GM03348 (cell line): ENCODE measurements around the gene STK32B.

ENCODE experiments used
- DNase-seq: peaks from one replicate; pipeline ENCODE4 v3.0.0; 2012; ENCODE audit warnings: low spot score

STK32B gene

GRCh38 chr4:5471206-5471605 lies 419.9 kb downstream of the STK32B start:
- DNase-seq = no peak

GRCh38 chr4:5471691-5472090 lies 420.4 kb downstream of the STK32B start:
- DNase-seq = no peak

- DNase-seq = no peak
These were observed 420.9 kb downstream of the STK32B start for GRCh38 chr4:5472160-5472591.

- no peak for DNase-seq
These were observed 421.8 kb downstream of the STK32B start for GRCh38 chr4:5473125-5473524.

GRCh38 chr4:5474756-5475155 lies 423.5 kb downstream of the STK32B start:
- DNase-seq = no peak

GRCh38 chr4:5477613-5478012 lies 426.3 kb downstream of the STK32B start:
- DNase-seq = no peak

- DNase-seq = no peak
These were observed 426.9 kb downstream of the STK32B start for GRCh38 chr4:5478169-5478568.

- DNase-seq = no peak
These were observed 427.4 kb downstream of the STK32B start for GRCh38 chr4:5478697-5479096.

- no peak for DNase-seq
These were observed 428.3 kb downstream of the STK32B start for GRCh38 chr4:5479518-5480060.

- DNase-seq = no peak
These were observed 437.1 kb downstream of the STK32B start for GRCh38 chr4:5488413-5488812.

- DNase-seq = no peak
These were observed 438.0 kb downstream of the STK32B start for GRCh38 chr4:5489260-5489659.

- DNase-seq = no peak
These were observed 446.2 kb downstream of the STK32B start for GRCh38 chr4:5497489-5497888.

- peak; percentile 29 for DNase-seq
These were observed 448.9 kb downstream of the STK32B start for GRCh38 chr4:5500165-5500564.

- DNase-seq = no peak
These were observed 452.2 kb downstream of the STK32B start for GRCh38 chr4:5503336-5503936.

GRCh38 chr4:5504486-5504885 lies 453.2 kb downstream of the STK32B start:
- DNase-seq = no peak

GRCh38 chr4:5510504-5510903 lies 459.2 kb downstream of the STK32B start:
- DNase-seq = no peak

GRCh38 chr4:5511791-5512190 lies 460.5 kb downstream of the STK32B start:
- DNase-seq = peak; percentile 65

GRCh38 chr4:5515646-5516045 lies 464.4 kb downstream of the STK32B start:
- no peak for DNase-seq

GRCh38 chr4:5517372-5517771 lies 466.1 kb downstream of the STK32B start:
- DNase-seq = no peak

- DNase-seq = peak; percentile 18
These were observed 473.4 kb downstream of the STK32B start for GRCh38 chr4:5524446-5525299.

GRCh38 chr4:5526080-5526846 lies 475.0 kb downstream of the STK32B start:
- DNase-seq = no peak

GRCh38 chr4:5527211-5527610 lies 475.9 kb downstream of the STK32B start:
- no peak for DNase-seq

- DNase-seq = no peak
These were observed 476.8 kb downstream of the STK32B start for GRCh38 chr4:5528031-5528436.
